ENCODE measurements around the gene CHCHD6. TPM values are rescaled to one million over a fixed set of nuclear protein-coding genes. Genes with fewer than 3 reads are reported as not detected.

Gene CHCHD6
- total and polyA plus RNA-seq, 2 donors (not counting 3 experiments of a cell fraction or from before 2014, with no cell fraction given), result 8.4 to 10.1 TPM

- H3K79me2 ChIP-seq (ENCODE audit: control insufficient read depth, insufficient read depth, low read length), result no peaks in the 10 kb centered on the region
- POLR2A ChIA-PET, result no interaction called here
- no peaks in the 10 kb centered on the region for H3K27me3 ChIP-seq (ENCODE audit: control insufficient read depth in 2 of 2, insufficient read depth in 2 of 2, low read length in 2 of 2)
- H3K4me2 ChIP-seq (ENCODE audit: insufficient read depth, low read length), result no peak overlapping the region
- no peaks in the 10 kb centered on the region for H3K36me3 ChIP-seq (ENCODE audit: control insufficient read depth in 2 of 2, extremely low read depth in 1 of 2, insufficient read depth in 2 of 2, low read length in 2 of 2)
- FAIRE-seq (no peak), DNase-seq (ENCODE audit: low read depth, low spot score) (no peak)
- H4K20me1 ChIP-seq (replicated peaks; ENCODE audit: control insufficient read depth, extremely low read depth, insufficient read depth, low read length), result no peaks in the 10 kb centered on the region
- peaks cover 11% of the 10 kb centered on the region for H3K4me1 ChIP-seq (ENCODE audit: control insufficient read depth, extremely low read depth, insufficient read depth, low read length)
- no peak for TF ChIP-seq JUN (IDR thresholded peaks at IDR 0.05; ENCODE audit: borderline replicate concordance, insufficient read depth, insufficient read length, low read depth)
- no peak for TF ChIP-seq POLR2AphosphoS5 (IDR thresholded peaks at IDR 0.05; ENCODE audit: insufficient read depth, low read depth, low read length)
- no peak for TF ChIP-seq FOS (IDR thresholded peaks at IDR 0.05; ENCODE audit: borderline replicate concordance, insufficient read depth, low read length)
- no peak overlapping the region for H2AFZ ChIP-seq (ENCODE audit: low read depth, low read length)
- dilution Hi-C loops (cut with MboI; ENCODE audit: extremely low pct_ligation_motif_present, low sequenced_read_pairs), result no loop called here
- no peak overlapping the region for H3K27ac ChIP-seq (ENCODE audit: insufficient read depth, low read depth, low read length)
- H3K9me3 ChIP-seq (replicated peaks; ENCODE audit: control insufficient read depth, insufficient read depth, low read length), result no peaks in the 10 kb centered on the region
- H3K9me1 ChIP-seq (replicated peaks; ENCODE audit: control insufficient read depth, extremely low read depth, insufficient read depth, low read length), result no peaks in the 10 kb centered on the region
- BruUV-seq (replicated peaks), result no TSS peak
- no peak overlapping the region for H3K9ac ChIP-seq (replicated peaks; ENCODE audit: extremely low read depth, insufficient read depth, low read length)
- H3K4me3 ChIP-seq (replicated peaks in 1 of 3; ENCODE audit: insufficient read depth in 1 of 3, low read depth in 1 of 3, low read length in 3 of 3), result no peak overlapping the region
- CTCF ChIA-PET, result interaction anchor here (0.7 to 0.9 kb wide), 2 partner anchors 14 to 19 kb away, joined by 3 read pairs; no protein-coding TSS in a partner anchor
- intact Hi-C loops (cut with micrococcal nuclease), result no loop called here
Measured at GRCh38 chr3:126888186-126888760, 184.2 kb downstream of the CHCHD6 start.

GRCh38 chr3:126889276-126890201 lies 185.5 kb downstream of the CHCHD6 start:
- BruUV-seq (replicated peaks), result no TSS peak
- no peaks in the 10 kb centered on the region for H4K20me1 ChIP-seq (replicated peaks; ENCODE audit: control insufficient read depth, extremely low read depth, insufficient read depth, low read length)
- no peaks in the 10 kb centered on the region for H3K36me3 ChIP-seq (ENCODE audit: control insufficient read depth in 2 of 2, extremely low read depth in 1 of 2, insufficient read depth in 2 of 2, low read length in 2 of 2)

More at GRCh38 chr3:126889276-126890201, 185.5 kb downstream of the CHCHD6 start:
- no peaks in the 10 kb centered on the region for H3K9me3 ChIP-seq (replicated peaks; ENCODE audit: control insufficient read depth, insufficient read depth, low read length)
- H3K9ac ChIP-seq (replicated peaks; ENCODE audit: extremely low read depth, insufficient read depth, low read length), result no peak overlapping the region
- no peaks in the 10 kb centered on the region for H3K27me3 ChIP-seq (ENCODE audit: control insufficient read depth in 2 of 2, insufficient read depth in 2 of 2, low read length in 2 of 2)
- DNase-seq (ENCODE audit: low read depth, low spot score) (no peak), FAIRE-seq (no peak)
- ChIA-PET CTCF (interaction anchor here (0.9 kb wide), 1 partner anchor 46 kb away, joined by 3 read pairs; no protein-coding TSS in a partner anchor), POLR2A (no interaction called here)
- no peaks in the 10 kb centered on the region for H3K9me1 ChIP-seq (replicated peaks; ENCODE audit: control insufficient read depth, extremely low read depth, insufficient read depth, low read length)
- no peak overlapping the region for H3K4me3 ChIP-seq (replicated peaks in 1 of 3; ENCODE audit: insufficient read depth in 1 of 3, low read depth in 1 of 3, low read length in 3 of 3)
- H2AFZ ChIP-seq (ENCODE audit: low read depth, low read length), result no peak overlapping the region
- peaks cover 11% of the 10 kb centered on the region for H3K4me1 ChIP-seq (ENCODE audit: control insufficient read depth, extremely low read depth, insufficient read depth, low read length)
- TF ChIP-seq GATA2 (IDR thresholded peaks at IDR 0.05; ENCODE audit: insufficient read depth, insufficient read length, low read depth, low read length), result no peak
- no peak for TF ChIP-seq JUN (IDR thresholded peaks at IDR 0.05; ENCODE audit: borderline replicate concordance, insufficient read depth, insufficient read length, low read depth)
- no peaks in the 10 kb centered on the region for H3K79me2 ChIP-seq (ENCODE audit: control insufficient read depth, insufficient read depth, low read length)
- intact Hi-C loops (cut with micrococcal nuclease) (no loop called here), dilution Hi-C loops (cut with MboI; ENCODE audit: extremely low pct_ligation_motif_present, low sequenced_read_pairs) (no loop called here)
- H3K27ac ChIP-seq (ENCODE audit: insufficient read depth, low read depth, low read length), result no peak overlapping the region
- no peak overlapping the region for H3K4me2 ChIP-seq (ENCODE audit: insufficient read depth, low read length)

Data from endothelial cell of umbilical vein (primary cell).